Muscle layer of colon (tissue), 2 donors: Measurements from ENCODE around the gene MYO3B.

Experiments used
- H3K27ac ChIP-seq: one replicate; pipeline ENCODE4 v1.7.0; 2013; ENCODE audit warnings: low read depth, mild to moderate bottlenecking, low read length, moderate library complexity
- H3K27me3 ChIP-seq, 2 donors: one replicate each; pipeline ENCODE4 v1.7.0; 2013; ENCODE audit warnings: low read length in 2 of 2, mild to moderate bottlenecking in 2 of 2; ENCODE audit not compliant: insufficient read depth in 2 of 2, control insufficient read depth in 1 of 2
- H3K36me3 ChIP-seq: one replicate; pipeline ENCODE4 v1.7.0; 2013; ENCODE audit warnings: mild to moderate bottlenecking, low read length; ENCODE audit not compliant: insufficient read depth
- H3K4me1 ChIP-seq: one replicate; pipeline ENCODE4 v1.7.0; 2013; ENCODE audit warnings: mild to moderate bottlenecking, low read length; ENCODE audit not compliant: insufficient read depth
- H3K4me3 ChIP-seq, 2 donors: one replicate each; pipeline ENCODE4 v1.7.0; 2013; ENCODE audit warnings: low read length in 2 of 2, low read depth in 1 of 2, mild to moderate bottlenecking in 1 of 2, moderate library complexity in 1 of 2
- H3K9ac ChIP-seq: one replicate; pipeline ENCODE4 v1.7.0; 2013; ENCODE audit warnings: low read length
- H3K9me3 ChIP-seq: one replicate; pipeline ENCODE4 v1.7.0; 2013; ENCODE audit warnings: mild to moderate bottlenecking, low read length
- donor health status: abdominal sarcoma.
- donor health status: Adenocarcinoma of cecum.

MYO3B gene

DNA sequence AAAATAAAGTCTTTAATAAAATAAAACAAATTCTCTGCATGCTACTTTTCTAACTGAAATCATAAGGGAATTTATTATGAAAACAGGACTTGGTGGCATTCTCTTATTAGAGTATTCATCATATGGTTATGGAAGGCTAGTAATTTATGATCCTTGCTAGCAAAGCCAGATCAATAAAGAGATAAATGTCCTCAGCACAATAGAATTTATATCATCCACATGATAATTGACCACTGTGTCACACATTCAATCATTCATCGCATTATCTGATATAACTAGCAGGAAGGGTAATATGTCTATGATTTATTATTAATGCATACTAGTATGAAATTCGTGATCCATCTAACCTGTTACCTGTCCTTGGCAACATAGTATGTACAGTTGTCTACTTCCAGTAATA, 175.8 kb downstream of the MYO3B start:
- no peaks in the 10 kb centered on the region for H3K27me3 ChIP-seq
- H3K9ac ChIP-seq = no peak overlapping the region
- H3K4me1 ChIP-seq = no peaks in the 10 kb centered on the region
- no peak overlapping the region for H3K4me3 ChIP-seq
- H3K36me3 ChIP-seq = no peaks in the 10 kb centered on the region
- H3K27ac ChIP-seq = no peak overlapping the region
- no peaks in the 10 kb centered on the region for H3K9me3 ChIP-seq

DNA sequence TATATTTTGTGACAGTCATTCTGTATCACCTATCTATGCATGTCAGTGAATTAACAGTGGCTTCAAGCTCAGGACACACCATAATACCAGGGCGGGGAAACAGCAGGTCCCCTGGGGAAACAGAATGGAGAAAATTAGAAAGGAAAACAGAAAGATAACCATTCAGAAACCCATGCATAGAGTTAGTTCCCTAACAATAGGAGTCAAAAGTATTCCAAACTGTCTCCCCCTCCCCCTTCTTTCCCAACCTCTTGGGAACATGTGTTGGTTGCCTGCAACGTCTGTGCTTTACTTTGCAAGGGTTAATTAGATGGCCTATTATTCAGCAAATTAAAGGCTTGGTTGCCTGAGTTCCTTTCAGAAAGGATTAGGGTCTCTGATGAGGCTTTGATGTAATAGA, 176.4 kb downstream of the MYO3B start:
- H3K9me3 ChIP-seq = no peaks in the 10 kb centered on the region
- no peak overlapping the region for H3K27ac ChIP-seq
- no peaks in the 10 kb centered on the region for H3K27me3 ChIP-seq
- no peak overlapping the region for H3K4me3 ChIP-seq
- no peak overlapping the region for H3K9ac ChIP-seq
- no peaks in the 10 kb centered on the region for H3K36me3 ChIP-seq
- no peaks in the 10 kb centered on the region for H3K4me1 ChIP-seq

GRCh38 chr2:170354855-170355780, 177.2 kb downstream of the MYO3B start:
- H3K27me3 ChIP-seq = no peaks in the 10 kb centered on the region

GRCh38 chr2:170359466-170359865, 181.5 kb downstream of the MYO3B start:
- Histone ChIP-seq H3K9ac (no peak overlapping the region), H3K4me1 (no peaks in the 10 kb centered on the region), H3K9me3 (no peaks in the 10 kb centered on the region), H3K4me3 (no peak overlapping the region), H3K36me3 (no peaks in the 10 kb centered on the region), H3K27me3 (peaks cover 0 to 9% of the 10 kb centered on the region in 2 donors), H3K27ac (no peak overlapping the region)

More at GRCh38 chr2:170354855-170355780, 177.2 kb downstream of the MYO3B start:
- no peaks in the 10 kb centered on the region for H3K36me3 ChIP-seq
- no peaks in the 10 kb centered on the region for H3K4me1 ChIP-seq
- H3K9me3 ChIP-seq = no peaks in the 10 kb centered on the region
- no peak overlapping the region for H3K9ac ChIP-seq
- H3K27ac ChIP-seq = no peak overlapping the region
- H3K4me3 ChIP-seq = no peak overlapping the region

- H3K9me3 ChIP-seq = no peaks in the 10 kb centered on the region
- H3K27ac ChIP-seq = no peak overlapping the region
- H3K27me3 ChIP-seq = peaks cover 0 to 9% of the 10 kb centered on the region in 2 donors
- H3K9ac ChIP-seq = no peak overlapping the region
- H3K36me3 ChIP-seq = no peaks in the 10 kb centered on the region
- no peaks in the 10 kb centered on the region for H3K4me1 ChIP-seq
- no peak overlapping the region for H3K4me3 ChIP-seq
Observed at GRCh38 chr2:170360546-170361089, 182.7 kb downstream of the MYO3B start.

GRCh38 chr2:170361090-170361936, 183.4 kb downstream of the MYO3B start:
- Histone ChIP-seq H3K9ac (no peak overlapping the region), H3K36me3 (no peaks in the 10 kb centered on the region), H3K4me1 (no peaks in the 10 kb centered on the region), H3K27ac (no peak overlapping the region), H3K27me3 (peaks cover 0 to 9% of the 10 kb centered on the region in 2 donors), H3K9me3 (no peaks in the 10 kb centered on the region), H3K4me3 (no peak overlapping the region)

DNA sequence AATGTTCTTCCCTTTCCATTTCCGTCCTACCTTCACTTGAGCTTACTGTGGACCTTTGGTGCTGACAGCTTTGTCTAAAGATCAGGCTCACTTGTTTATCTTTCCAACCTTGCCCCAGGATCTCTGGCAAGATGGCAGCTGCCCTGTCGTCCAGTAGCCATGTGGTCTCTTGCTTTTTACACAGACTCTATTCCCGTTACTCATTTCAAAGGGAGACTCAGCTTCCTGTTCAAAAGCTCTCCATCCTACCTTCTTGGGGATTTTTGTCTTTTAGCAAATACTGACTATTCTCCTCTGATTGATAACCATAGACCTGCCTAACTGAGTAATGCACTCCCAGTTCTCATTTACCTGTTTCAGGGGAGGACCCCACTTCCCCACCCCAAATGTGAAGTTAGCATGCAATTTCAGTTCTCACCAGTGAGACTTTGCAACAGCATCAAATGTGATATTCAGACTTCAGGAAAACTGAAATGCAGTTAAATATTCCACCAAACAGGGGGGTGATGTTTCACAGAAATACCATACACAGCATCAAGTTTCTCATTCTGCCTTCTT, 184.4 kb downstream of the MYO3B start:
- Histone ChIP-seq H3K9ac (no peak overlapping the region), H3K9me3 (no peaks in the 10 kb centered on the region), H3K4me3 (no peak overlapping the region), H3K27me3 (peaks cover 0 to 16% of the 10 kb centered on the region in 2 donors), H3K4me1 (no peaks in the 10 kb centered on the region), H3K36me3 (no peaks in the 10 kb centered on the region), H3K27ac (no peak overlapping the region)

GRCh38 chr2:170362871-170363631, 185.1 kb downstream of the MYO3B start:
- Histone ChIP-seq H3K4me1 (no peaks in the 10 kb centered on the region), H3K9me3 (no peaks in the 10 kb centered on the region), H3K27me3 (peaks cover 0 to 22% of the 10 kb centered on the region in 2 donors), H3K9ac (no peak overlapping the region), H3K27ac (no peak overlapping the region), H3K36me3 (no peaks in the 10 kb centered on the region), H3K4me3 (no peak overlapping the region)

- H3K9me3 ChIP-seq = no peaks in the 10 kb centered on the region
- no peak overlapping the region for H3K27ac ChIP-seq
- no peak overlapping the region for H3K9ac ChIP-seq
- no peaks in the 10 kb centered on the region for H3K4me1 ChIP-seq
- peaks cover 4 to 29% of the 10 kb centered on the region in 2 donors for H3K27me3 ChIP-seq
- no peaks in the 10 kb centered on the region for H3K36me3 ChIP-seq
- no peak overlapping the region for H3K4me3 ChIP-seq
Observed at GRCh38 chr2:170365003-170365402, 187.1 kb downstream of the MYO3B start.

GRCh38 chr2:170365686-170366085, 187.7 kb downstream of the MYO3B start:
- H3K27ac ChIP-seq = no peak overlapping the region
- H3K27me3 ChIP-seq = peaks cover 11 to 29% of the 10 kb centered on the region in 2 donors
- H3K4me1 ChIP-seq = no peaks in the 10 kb centered on the region
- no peak overlapping the region for H3K9ac ChIP-seq
- H3K9me3 ChIP-seq = no peaks in the 10 kb centered on the region
- no peaks in the 10 kb centered on the region for H3K36me3 ChIP-seq
- H3K4me3 ChIP-seq = no peak overlapping the region
